Dedifferentiated amniotic fluid mesenchymal stem cell (primary cell): ENCODE data around the gene ASB6.
"Not testable (repeated sequence)": the region's sequence is repeated elsewhere in the genome, so short reads cannot be mapped to it uniquely, and the experiment has no call there.

Experiments
- DNase-seq: peaks from one replicate; pipeline ENCODE4 v3.0.0-alpha.2; 2016; ENCODE audit errors: extremely low spot score

ASB6 gene

DNA sequence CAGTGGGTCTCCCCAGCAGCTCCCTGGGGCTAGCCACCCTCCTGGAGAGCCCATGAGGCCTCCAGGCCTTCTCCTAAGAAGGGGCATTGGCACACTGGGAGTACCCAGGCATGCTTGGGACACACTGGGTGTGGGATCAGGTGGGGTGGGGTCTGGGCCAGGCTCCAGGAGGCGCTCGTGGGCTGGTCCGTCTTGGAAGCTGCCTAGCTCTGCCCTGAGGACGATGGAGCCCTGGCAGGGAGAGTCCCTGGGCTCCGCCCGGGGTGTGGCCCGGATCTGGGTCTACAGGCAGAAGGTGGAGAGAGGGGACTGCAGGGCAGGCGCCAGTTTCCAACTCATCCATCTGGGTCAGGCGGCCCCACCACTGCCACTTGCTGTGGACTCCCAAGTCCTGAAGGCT is 25.9 kb upstream of the ASB6 start:
- no peak for DNase-seq

DNA sequence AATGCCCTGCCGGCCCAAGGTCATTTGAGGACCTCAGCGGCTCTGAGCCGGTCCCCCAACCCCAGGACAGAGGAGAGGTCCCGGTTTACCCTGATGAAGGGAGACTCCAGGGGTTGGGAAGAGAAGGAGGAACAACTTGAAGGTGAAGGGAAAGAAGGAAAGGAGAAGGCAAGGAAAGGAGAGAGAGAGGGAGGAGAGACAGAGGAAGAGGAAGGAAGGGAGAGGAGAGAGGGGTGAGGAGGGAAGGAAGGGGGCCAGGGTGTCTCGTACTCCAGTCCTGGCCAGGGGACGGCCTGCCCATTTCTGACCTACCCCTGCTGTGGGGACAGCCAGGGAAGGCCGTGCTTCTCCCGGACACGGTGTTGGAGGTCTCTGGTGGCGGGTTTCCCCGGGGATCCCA is 25.4 kb upstream of the ASB6 start:
- DNase-seq: no peak

DNA sequence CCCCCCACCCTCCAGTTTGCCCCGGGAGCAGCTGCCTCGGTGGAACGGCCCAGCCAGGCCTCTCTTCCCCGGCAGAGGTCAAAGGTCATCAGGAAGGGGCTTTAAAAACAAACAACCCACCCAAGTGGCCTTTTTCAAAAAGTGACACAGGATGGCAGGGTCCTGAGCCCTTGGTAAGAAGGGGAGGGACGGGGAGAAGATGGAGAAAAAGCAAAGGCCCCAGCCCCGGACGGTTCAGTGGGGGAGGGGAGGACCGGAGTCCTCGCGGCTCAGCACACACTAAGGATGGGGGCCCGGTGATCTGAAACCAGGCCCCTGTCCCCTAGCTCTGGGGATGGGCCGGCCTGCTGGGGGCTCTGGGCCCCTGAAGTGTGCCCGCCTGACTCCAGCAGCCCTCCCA is 24.6 kb upstream of the ASB6 start:
- DNase-seq: no peak

DNA sequence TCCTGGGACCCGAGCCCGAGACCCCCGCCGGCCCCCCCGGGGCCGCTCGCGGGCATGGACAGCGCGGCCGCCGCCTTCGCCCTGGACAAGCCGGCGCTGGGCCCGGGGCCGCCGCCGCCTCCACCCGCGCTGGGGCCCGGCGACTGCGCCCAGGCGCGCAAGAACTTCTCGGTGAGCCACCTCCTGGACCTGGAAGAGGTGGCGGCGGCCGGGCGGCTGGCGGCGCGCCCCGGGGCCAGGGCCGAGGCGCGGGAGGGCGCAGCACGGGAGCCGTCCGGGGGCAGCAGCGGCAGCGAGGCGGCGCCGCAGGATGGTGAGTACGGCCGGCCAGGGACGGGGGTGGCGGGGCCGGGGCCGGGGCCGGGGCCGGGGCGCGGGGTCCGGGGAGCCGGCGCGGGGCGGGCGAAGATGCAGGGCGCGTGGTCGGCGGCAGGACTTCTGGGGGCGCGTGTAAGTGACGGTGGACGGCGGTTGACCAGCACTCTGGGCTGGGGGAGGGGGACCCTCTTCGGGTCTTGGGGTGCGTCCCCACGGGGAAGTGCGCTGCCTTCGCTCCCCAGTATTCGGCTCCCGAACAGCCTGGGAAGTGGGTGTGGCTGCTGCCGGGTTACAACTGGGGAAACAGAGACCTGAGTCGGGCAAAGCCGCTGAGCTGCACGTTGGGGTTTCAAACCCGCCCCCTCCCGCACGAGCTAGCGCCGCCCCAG is 24.0 kb upstream of the ASB6 start:
- no peak for DNase-seq

DNA sequence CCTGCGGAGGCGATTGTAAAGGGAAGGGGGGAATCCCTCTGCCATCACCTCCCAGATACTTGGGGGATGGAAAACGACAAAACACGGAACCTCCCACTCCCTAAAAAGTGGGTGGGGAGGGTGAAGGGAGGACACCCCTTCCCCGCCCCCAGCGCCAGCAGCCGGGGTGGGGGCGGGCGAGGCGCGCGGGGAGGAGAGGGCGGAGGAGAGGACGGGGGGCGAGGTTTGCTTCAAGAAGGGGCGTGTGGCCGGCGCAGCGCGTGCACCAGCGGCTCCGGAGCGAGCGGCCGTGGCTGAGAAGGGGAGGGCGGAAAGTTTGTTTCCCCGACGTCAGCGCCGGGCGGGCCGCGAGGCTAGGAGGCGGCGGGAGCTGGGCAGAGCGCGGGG is 23.4 kb upstream of the ASB6 start, which contains the start of gene PRRX2:
Gene PRRX2 (plus strand): TSS at position 259 of the 387 bp plus-strand sequence. CDS start 221 bp downstream, outside the sequence.
- peak; percentile 50 for DNase-seq

DNA sequence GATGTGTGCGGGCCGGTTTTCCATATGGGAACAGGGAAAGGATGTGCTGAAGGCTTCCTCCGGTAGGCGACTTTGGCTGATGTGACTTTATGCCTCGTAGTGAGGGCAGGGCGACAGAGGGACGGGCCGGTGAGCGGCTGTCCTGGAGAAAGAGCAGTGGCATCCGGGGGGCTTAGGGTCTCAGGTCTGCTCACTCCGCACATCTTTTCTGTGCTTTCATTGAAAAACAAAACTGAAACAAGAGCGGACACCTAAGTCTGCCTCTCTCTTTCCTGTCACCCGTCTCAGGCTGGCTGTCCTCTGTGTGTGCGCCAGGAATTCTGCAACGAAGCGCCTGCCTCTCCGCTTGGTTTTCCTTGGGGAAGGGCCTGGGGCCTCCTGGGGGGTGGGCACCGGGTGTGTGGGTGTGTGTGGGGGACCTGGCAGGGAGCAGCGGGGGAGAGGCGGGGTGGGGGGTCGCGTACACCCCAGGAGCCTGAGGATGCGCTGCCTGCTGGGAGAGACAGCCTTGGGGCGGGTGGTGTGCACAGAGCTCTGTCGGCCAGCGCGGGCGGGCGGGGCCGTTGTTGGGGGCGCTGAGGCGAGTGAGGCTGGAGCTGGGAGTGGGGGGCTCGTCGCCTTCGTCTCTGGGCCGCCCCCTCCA is 22.9 kb upstream of the ASB6 start:
- no peak for DNase-seq

DNA sequence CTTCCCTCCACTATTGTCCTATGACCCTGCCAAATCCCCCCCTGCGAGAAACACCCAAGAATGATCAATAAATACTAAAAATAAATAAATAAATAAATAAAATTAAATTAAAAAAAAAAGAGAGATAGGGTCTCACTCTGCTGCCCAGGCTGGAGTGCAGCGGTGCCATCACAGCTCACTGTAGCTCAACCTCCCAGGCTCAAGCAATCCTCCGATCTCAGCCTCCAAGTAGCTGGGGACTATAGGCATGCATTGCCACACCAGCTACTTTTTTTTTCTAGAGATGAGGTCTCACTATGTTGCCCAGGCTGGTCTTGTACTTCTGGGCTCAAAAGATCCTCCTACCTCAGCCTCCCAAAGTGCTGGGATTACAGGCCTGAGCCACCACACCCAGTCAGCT is 20.3 kb upstream of the ASB6 start:
- DNase-seq: not testable (repeated sequence)

DNA sequence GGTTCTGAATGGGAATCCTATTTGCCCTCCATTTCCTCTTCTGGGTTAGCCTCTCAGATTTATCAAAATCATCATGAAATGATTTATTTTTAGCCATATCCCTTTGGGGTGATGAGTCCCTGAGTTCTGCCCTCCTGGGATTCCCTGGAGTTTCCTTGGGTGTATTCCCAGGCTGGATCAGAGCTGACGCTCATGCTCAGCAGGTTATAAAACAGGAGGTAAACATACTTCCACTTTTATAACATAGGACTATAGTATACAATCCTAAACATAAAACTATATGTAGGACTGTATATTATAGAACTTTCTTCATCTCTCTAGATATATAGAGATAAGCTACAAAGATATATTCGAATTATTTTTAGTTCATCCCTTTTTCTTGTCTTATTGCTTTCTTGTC is 19.1 kb upstream of the ASB6 start:
- no peak for DNase-seq

DNA sequence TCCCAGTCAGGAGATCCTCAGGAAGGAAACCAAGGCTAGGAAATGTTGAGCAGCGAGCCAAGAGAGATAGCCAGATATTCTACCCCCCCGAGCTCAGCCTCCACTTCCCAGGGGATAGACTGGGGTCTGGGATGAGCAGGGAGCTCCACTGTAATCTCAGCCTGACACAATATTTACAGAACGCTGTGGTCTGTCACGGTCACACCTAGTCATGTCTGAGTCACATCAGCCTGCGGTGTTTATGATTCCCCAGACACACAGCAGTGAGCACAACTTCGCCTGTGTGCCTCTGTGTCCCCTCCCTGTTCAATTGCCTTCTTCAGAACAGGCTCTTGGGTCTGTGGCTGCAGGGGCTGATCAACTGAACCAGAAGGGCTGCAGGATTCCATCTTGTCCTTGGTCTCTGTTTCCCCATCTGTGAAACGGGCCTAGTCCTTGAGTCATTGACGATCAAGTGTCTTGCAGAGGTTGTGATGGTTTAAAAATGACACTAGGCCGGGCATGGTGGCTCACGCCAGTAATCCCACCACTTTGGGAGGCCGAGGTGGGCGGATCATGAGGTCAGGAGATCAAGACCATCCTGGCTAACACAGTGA is 14.9 kb upstream of the ASB6 start:
- DNase-seq: peak; percentile 51

DNA sequence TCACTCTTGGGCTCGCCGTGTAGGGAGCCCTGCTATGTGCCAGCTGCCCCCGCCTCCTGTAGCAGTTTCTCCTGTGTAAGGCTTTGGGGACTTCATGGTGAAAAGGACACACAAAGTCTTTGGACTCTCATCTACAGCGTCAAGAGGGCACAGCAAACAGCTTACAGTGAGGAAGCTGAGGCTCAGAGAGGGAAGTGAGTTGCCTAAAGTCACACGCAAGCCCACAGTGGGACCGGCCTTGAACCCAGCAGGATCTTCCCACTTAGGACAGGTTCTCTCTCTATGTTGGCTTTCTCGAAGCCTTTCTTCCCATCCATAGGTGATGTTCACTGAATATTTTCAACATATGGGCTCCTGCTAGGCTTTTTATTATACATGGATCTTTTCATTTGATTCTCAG is 13.7 kb upstream of the ASB6 start:
- DNase-seq: no peak

DNA sequence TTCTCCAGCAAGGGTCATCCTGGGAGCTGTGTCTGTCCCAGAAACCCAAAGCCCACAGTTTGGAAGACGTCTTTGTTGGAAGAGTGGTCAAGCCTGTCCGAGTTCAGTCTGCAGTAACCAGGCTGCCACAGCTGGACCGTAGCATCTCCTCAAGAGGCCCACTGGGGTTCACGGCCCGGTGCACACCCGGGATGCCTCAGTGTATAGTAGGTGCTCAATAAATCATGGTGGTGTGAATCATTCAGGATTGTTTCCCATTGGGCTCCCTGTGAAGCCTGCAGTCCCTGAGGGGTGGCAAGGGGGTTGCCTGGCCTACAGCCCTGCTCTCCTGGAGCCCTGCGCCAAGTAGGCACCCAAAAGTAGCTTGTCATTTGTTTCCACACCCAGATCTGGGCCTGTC is 13.2 kb upstream of the ASB6 start:
- no peak for DNase-seq

DNA sequence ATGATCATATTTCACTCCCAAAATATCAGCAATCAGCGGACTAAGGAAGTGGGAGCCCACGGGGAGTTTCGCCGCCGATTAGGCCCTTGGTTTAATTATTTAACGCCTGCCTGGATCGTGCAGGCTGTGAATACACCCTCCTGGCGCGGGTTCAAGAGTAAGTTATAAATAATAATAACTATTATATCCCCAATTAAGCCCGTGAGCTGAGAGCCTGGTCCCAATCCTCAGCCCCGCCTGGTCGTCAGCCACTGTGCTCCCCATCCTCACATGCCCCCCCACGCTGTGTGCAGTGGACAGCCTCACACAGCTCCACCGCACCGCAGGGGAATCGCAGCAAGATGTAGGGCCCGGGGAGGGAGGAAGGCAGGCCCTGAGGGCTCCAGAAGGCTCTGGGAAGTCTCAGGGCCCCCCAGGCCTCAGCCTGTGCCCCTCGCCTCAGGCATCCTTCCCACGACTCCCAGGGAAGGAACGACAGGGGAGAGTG is 12.6 kb upstream of the ASB6 start:
- DNase-seq: no peak

DNA sequence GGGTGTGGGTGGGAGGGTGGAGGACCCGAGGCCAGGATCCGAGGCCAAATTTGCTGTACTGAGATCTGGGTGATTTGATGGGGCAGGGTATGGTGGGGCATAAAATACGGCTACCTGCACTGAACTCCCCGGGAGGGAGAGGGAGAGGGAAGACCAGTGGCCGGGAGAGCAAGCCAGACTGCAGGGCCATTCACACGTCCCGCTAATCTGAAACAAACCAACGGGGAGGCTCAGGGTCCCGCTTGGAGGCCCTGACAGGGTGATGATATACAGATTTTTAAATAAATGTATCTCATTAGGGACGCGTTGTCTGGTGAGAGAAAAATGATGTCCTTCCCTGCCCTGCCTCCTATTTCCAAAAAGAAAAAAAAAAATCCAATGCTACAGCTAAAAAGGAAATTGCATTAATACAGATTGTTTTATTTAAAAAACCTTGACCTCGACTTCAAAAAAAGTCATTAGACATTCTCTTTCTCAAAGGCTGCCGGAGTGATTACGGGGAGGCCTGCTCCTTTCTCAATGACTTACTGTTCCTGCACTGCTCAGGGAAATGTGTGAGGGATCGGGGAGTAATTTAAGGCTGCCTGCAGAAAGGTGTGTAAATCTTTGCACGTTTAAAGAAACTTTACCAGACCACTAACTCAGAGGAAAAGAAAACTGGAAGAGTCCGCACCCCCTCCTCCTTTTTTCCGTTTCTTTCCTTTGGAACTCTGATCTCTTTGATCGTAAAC is 12.0 kb upstream of the ASB6 start:
- DNase-seq: no peak

DNA sequence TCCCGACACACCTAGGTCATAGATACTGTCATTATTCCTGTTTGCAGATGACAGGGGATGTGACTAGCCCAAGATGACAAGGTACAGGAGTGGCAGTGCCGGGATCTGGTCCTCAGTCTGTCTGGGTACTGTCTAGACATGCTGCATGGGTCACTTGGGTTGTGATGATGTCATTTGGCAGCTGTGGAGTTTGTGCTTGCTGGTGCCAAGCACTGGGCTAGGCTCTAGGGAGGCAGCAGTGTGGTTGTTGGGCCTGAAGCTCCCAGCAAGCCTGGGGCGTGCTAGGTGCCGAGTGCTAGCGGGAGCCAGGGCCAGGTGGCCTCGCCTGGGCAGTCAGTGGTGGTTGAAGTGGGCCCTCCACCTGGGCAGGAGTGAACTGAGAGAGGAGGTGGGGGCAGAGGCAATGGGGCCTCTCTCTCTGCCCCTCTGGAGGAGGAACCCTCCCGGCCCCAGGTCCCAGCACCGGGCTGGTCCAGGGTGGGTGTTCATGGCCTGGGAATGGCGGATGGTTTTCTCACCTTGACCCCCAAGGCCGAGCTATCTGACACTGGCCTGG is 8.8 kb upstream of the ASB6 start:
- no peak for DNase-seq

DNA sequence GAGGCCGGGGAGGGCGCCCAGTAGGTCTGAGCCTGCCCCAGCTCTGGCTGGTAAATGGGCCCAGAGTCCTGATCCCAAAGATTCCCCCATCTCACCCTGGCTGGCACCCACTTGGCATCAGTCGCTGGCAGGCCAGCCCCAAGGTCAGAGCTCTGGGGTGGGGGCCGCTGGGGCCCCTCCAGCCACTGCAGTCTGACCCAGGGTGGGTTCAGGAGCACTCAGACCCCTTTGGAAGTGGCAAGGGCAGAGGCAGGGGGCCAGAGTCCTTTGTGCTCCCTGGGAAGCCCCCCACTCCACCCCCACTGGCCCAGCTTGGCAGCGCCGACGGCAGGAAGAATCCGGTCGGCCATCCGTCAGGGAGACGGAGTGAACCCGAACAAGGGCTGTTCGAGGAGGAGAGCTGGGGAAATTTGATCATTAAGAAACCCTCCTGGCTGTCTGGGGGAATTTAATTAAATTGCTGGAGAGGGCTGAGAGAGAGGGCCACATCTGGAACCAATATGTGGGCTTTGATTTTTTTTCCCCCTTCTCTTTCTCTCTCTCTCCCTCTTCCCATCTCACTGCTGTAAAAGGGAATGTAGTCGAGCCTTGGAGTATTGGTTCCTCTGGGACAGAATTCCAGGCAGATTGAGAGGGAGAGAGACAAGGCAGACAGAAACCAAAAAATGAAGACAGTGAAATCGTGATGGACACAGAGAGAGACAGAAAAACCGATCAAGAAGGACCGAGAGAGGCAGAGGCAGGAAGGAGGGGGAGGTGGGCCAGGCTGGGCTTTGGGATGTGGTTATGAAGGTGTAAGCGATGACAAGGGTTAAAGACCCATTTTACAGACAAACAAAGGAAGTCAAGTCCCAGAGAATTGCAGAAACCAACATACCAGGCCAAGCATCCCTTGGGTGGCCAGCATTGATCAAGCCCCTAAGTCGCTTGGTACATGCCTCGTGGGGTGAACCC is 8.1 kb upstream of the ASB6 start:
- DNase-seq: peak; percentile 39

DNA sequence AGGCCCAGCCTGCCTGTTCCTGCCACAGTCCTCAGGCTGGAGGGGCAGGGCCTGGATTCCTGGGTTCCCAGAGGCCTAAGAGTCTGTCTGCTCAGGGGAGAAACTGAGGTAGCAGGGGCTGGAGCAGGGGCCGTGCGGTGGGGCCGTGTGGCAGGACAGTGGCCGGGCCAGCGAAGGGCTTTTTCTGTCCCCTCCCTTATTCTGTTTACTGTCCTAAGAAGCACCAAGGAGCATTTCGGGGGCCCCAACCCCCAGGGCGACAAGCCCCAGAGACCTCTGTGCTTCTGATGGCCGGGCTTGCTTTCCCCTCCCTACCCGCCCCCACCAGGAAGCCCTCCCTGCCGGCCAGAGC is 6.8 kb upstream of the ASB6 start:
- no peak for DNase-seq

DNA sequence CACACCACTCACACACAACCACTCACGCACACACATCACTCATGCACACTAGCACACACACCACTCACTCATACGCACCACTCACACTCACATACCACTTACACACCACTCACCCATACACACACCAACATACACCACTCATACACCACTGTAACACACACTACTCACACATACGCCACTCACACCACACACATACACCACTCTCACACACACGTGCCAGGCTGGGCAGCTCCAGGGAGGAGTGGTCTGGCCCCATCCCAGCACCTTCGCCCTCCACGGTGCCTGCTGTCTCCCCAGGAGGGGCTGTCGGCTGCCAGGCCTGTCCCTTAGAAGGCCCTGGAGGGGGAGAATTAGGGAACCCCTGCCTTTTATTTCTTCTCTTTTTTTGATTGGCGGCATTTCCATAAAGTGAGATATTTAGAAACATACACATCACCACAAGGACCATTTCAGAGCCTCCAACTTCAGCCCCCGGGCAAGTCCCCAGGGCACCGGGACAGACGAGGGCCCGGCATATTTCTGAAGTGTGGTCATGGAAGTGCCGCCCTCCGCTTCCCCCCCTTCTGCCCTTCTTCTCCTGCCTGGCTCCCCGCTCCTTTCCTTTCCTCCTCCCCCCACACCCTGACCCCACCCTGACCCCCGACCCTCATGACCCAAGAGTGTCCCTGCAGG is 6.3 kb upstream of the ASB6 start:
- DNase-seq: no peak

DNA sequence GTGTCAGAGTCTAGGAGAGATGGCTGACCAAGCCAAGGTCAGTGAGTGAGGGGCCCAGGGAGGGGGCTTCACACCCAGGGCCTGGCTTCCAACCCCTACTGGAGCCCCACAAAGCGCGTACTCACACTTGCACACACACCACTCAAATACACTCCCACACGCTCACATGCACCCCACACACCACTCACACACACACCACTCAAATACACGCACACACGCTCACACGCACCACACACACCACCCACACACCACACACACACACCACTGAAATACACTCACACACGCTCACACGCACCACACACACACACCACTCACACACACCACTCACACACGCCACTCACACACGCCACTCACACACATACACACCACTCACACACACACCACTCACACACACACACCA is 5.7 kb upstream of the ASB6 start:
- no peak for DNase-seq

DNA sequence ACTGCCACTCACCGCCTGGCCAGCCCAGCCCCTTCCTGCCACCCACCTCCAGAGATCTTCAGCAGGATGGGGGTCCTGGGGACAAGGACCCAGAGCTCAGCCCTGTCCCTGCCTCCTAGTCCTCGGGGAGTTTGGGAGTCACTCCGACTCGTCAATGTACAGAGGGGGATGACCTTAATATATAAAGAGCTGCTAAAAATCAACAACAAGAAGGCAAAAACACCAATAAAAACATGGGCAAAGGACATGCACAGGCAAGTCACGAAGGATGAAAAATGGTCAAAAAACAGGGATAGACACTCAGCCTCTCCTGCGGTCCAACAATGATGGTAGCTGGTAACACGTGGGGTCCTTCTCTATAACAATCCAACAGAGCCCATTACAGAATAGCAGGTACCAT is 4.7 kb upstream of the ASB6 start:
- DNase-seq: no peak

DNA sequence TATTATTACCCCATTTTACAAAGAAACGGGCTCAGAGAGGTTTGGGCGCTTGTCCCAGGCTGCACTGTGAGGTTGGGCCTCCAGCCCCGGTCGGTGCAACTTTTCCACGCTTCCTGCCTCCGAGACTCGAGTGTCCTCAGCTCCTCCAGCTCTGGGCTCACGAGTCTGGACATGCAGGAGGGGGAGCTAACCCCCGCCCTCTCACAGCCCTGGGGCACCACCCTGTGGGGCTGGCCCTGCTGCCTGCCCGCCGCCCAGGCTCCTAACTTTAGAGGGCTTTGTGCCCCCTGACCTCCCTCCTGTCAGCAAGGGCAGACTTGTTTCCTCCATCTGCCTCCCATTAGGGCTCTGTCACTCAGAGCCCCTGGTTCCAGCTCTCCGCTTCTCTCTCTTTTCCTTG is 4.3 kb upstream of the ASB6 start:
- no peak for DNase-seq

DNA sequence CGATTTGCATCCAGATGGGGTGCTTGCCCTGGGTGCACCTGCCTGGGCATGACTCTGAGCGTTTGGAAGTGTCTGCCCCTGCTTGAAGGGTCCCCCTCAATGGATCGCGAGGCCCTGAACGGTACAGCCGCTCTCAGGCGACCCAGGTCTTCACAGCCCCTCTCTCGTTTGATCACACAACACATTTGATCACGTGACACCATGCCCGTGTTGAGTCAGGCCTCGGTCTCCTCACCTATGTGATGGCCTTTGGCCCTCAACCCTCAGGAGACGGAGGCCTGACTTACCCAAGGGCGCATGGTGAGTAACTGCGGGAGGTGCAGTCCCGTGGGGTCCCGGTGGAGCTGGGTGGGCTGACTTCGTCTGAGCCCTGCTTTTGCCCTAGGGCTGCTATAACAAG is 3.0 kb upstream of the ASB6 start:
- DNase-seq: no peak
